ENCODE data around the gene DDA1.

DNA sequence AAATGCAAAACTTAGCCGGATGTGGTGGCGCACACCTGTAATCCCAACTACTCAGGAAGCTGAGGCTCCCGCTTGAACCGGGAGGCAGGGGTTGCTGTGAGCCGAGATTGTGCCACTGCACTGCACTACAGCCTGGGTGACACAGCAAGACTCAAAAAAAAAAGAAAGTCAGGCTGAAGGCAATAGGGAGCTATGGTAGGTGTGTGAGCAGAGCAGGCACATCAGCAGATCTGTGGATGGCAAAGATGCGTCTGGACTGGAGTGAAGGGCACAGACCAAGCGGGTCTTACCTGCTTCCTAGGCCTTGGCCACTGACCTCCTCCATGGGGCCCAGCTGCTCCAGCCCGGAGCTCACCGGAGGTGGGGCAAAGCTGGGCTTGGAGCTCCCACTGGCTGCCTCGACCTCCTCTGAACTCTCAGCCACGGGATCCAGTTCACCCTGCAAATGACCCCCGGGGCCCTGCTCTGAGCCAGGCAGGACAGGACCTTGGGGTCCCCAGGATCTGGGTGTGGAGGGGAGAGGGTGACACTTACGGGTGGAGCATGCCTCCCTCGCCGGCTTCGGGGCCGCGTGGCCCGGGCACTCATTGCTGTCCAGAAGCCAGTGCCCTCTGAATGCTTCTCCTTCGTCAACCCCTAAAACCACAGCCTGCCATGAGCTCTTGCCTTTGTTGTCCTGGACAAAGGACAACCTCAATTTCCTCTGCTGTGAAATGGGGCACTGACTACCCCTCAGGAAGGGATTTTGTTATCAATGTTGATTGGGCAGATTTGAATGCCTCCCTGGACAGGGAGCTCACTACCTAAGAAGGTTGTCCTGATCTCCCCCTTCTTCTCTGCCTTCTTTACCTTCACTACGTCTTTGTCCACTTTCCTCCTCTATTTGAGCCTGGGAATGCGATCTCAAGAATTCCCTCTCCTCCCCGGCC lies 45.4 kb upstream of the DDA1 start:
- TF ChIP-seq, protein P1, sequence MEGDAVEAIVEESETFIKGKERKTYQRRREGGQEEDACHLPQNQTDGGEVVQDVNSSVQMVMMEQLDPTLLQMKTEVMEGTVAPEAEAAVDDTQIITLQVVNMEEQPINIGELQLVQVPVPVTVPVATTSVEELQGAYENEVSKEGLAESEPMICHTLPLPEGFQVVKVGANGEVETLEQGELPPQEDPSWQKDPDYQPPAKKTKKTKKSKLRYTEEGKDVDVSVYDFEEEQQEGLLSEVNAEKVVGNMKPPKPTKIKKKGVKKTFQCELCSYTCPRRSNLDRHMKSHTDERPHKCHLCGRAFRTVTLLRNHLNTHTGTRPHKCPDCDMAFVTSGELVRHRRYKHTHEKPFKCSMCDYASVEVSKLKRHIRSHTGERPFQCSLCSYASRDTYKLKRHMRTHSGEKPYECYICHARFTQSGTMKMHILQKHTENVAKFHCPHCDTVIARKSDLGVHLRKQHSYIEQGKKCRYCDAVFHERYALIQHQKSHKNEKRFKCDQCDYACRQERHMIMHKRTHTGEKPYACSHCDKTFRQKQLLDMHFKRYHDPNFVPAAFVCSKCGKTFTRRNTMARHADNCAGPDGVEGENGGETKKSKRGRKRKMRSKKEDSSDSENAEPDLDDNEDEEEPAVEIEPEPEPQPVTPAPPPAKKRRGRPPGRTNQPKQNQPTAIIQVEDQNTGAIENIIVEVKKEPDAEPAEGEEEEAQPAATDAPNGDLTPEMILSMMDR (conservative IDR thresholded peaks at IDR 0.05 in 1 of 2, IDR thresholded peaks at IDR 0.05 in 1 of 2; ENCODE audit: extremely low read depth in 1 of 2, insufficient read depth in 1 of 2, low read depth in 1 of 2, low read length in 2 of 2): no peak
- no peak for TF ChIP-seq EZH2 (IDR thresholded peaks at IDR 0.05; ENCODE audit: borderline replicate concordance, low read length)
